ENCODE measurements around the gene ACP2.
"Not testable (repeated sequence)": the region's sequence is repeated elsewhere in the genome, so short reads cannot be mapped to it uniquely, and the experiment has no call there.

ACP2 gene

GRCh38 chr11:47241841-47242301 lies 6.7 kb downstream of the ACP2 start:
- DNase-seq (ENCODE audit: low read depth): peak; percentile 55

GRCh38 chr11:47239852-47240251 lies 8.8 kb downstream of the ACP2 start:
- no peak for DNase-seq (ENCODE audit: low read depth)

GRCh38 chr11:47236482-47236881 lies 12.1 kb downstream of the ACP2 start:
- DNase-seq (ENCODE audit: low read depth): peak; percentile 60

- DNase-seq (ENCODE audit: low read depth): no peak
Measured at GRCh38 chr11:47235163-47235562, 13.5 kb downstream of the ACP2 start.

- no peak for DNase-seq (ENCODE audit: low read depth)
Measured at GRCh38 chr11:47234669-47235100, 13.9 kb downstream of the ACP2 start.

GRCh38 chr11:47233989-47234668 lies 14.5 kb downstream of the ACP2 start:
- DNase-seq (ENCODE audit: low read depth): peak; percentile 83

- DNase-seq (ENCODE audit: low read depth): no peak
Measured at GRCh38 chr11:47233051-47233450, 15.6 kb downstream of the ACP2 start.

GRCh38 chr11:47229161-47229560 lies 19.5 kb downstream of the ACP2 start:
- no peak for DNase-seq (ENCODE audit: low read depth)

GRCh38 chr11:47225552-47226400 lies 22.8 kb downstream of the ACP2 start:
- DNase-seq (ENCODE audit: low read depth): no peak

- no peak for DNase-seq (ENCODE audit: low read depth)
Measured at GRCh38 chr11:47222696-47223095, 25.9 kb downstream of the ACP2 start.

- DNase-seq (ENCODE audit: low read depth): peak; percentile 76
Measured at GRCh38 chr11:47220401-47220821, 28.2 kb downstream of the ACP2 start.

- peak; percentile 87 for DNase-seq (ENCODE audit: low read depth)
Measured at GRCh38 chr11:47216121-47216798, 32.4 kb downstream of the ACP2 start.

GRCh38 chr11:47215366-47215910 lies 33.2 kb downstream of the ACP2 start:
- no peak for DNase-seq (ENCODE audit: low read depth)

GRCh38 chr11:47213950-47214565 lies 34.6 kb downstream of the ACP2 start:
- peak; percentile 54 for DNase-seq (ENCODE audit: low read depth)

- DNase-seq (ENCODE audit: low read depth): no peak
Measured at GRCh38 chr11:47212938-47213337, 35.7 kb downstream of the ACP2 start.

- DNase-seq (ENCODE audit: low read depth): no peak
Measured at GRCh38 chr11:47208628-47209027, 40.0 kb downstream of the ACP2 start.

- not testable (repeated sequence) for DNase-seq (ENCODE audit: low read depth)
Measured at GRCh38 chr11:47208008-47208552, 40.5 kb downstream of the ACP2 start.

- no peak for DNase-seq (ENCODE audit: low read depth)
Measured at GRCh38 chr11:47207459-47207858, 41.2 kb downstream of the ACP2 start.

GRCh38 chr11:47206577-47206976 lies 42.0 kb downstream of the ACP2 start:
- DNase-seq (ENCODE audit: low read depth): not testable (repeated sequence)

GRCh38 chr11:47204637-47204989 lies 44.0 kb downstream of the ACP2 start:
- DNase-seq (ENCODE audit: low read depth): no peak

- no peak for DNase-seq (ENCODE audit: low read depth)
Measured at GRCh38 chr11:47202576-47202975, 46.0 kb downstream of the ACP2 start.

GRCh38 chr11:47201015-47201414 lies 47.6 kb downstream of the ACP2 start:
- no peak for DNase-seq (ENCODE audit: low read depth)

Data from HS-5 (cell line).